IMR-90 (cell line): ENCODE measurements around the gene RNU2-1. TPM values are rescaled to one million over a fixed set of nuclear protein-coding genes. Genes with fewer than 3 reads are reported as not detected.
"Not testable (repeated sequence)": the region's sequence is repeated elsewhere in the genome, so short reads cannot be mapped to it uniquely, and the experiment has no call there.

Experiments used
- ATAC-seq: fragments of 200-7000 bp; cut with Tn5 transposase; 2 replicates; pipeline ENCODE4 v1.9.1; 2020; ENCODE audit warnings: low read depth, mild to moderate bottlenecking, moderate library complexity
- BruUV-seq: library from RNA; stranded (reverse); fragments of 400-500 nt; replicated peaks from 2 replicates; lab custom pipeline; 2021; lab: Mats Ljungman, UMichigan
- CTCF ChIA-PET: fragments of 300-600 bp; formaldehyde crosslinking; extraction: SDS; loops from one replicate; lab custom pipeline; 2021; ENCODE audit warnings: antibody characterized with exemption; lab: Yijun Ruan, JAX
- POLR2A ChIA-PET: fragments of 300-600 bp; sonication (Branson Sonifier 250); formaldehyde crosslinking; loops from one replicate; lab custom pipeline; 2022; ENCODE audit warnings: antibody characterized with exemption; ENCODE audit not compliant: unreplicated experiment; lab: Charles Lee
- DNase-seq: peaks from one replicate; pipeline ENCODE4 v3.0.0; 2013
- H2AFZ ChIP-seq: replicated peaks from 2 replicates; pipeline ENCODE3; 2013; ENCODE audit warnings: low read length, mild to moderate bottlenecking; ENCODE audit not compliant: poor library complexity
- H2AK5ac ChIP-seq: 2 replicates; pipeline ENCODE4 v1.6.1; 2013; ENCODE audit warnings: low read depth, low read length, inconsistent platforms
- H2AK9ac ChIP-seq: replicated peaks from 2 replicates; pipeline ENCODE3; 2013; ENCODE audit warnings: mild to moderate bottlenecking, low read depth, low read length, moderate library complexity; ENCODE audit not compliant: poor library complexity
- H2BK120ac ChIP-seq: 2 replicates; pipeline ENCODE4 v1.6.1; 2013; ENCODE audit warnings: low read depth, low read length, inconsistent platforms
- H2BK15ac ChIP-seq: 3 replicates; pipeline ENCODE4 v1.6.1; 2013; ENCODE audit warnings: low read depth, low read length, inconsistent platforms
- H2BK20ac ChIP-seq: 2 replicates; pipeline ENCODE4 v1.6.1; 2013; ENCODE audit warnings: low read depth, mild to moderate bottlenecking, inconsistent platforms, low read length, moderate library complexity
- H2BK5ac ChIP-seq: 2 replicates; pipeline ENCODE4 v1.6.1; 2013; ENCODE audit warnings: mild to moderate bottlenecking, low read depth, low read length, inconsistent platforms; ENCODE audit not compliant: poor library complexity, severe bottlenecking
- H3K14ac ChIP-seq: replicated peaks from 2 replicates; pipeline ENCODE4 v1.6.1; 2013; ENCODE audit warnings: low read depth, low read length, inconsistent platforms
- H3K18ac ChIP-seq: 2 replicates; pipeline ENCODE4 v1.6.1; 2013; ENCODE audit warnings: low read depth, low read length, control low read depth
- H3K23ac ChIP-seq: 2 replicates; pipeline ENCODE4 v1.6.1; 2013; ENCODE audit warnings: low read depth, low read length, inconsistent platforms
- H3K27ac ChIP-seq: 2 replicates; pipeline ENCODE4 v1.5.1; 2013; ENCODE audit warnings: mild to moderate bottlenecking, control low read depth, low read length; ENCODE audit not compliant: insufficient read depth
- H3K27me3 ChIP-seq: 2 replicates; pipeline ENCODE4 v1.6.1; 2013; ENCODE audit warnings: low read length; ENCODE audit not compliant: control insufficient read depth, insufficient read depth
- H3K36me3 ChIP-seq: 2 replicates; pipeline ENCODE4 v1.6.1; 2013; ENCODE audit warnings: low read length, mixed read lengths; ENCODE audit not compliant: control insufficient read depth, insufficient read depth
- H3K4ac ChIP-seq: 2 replicates; pipeline ENCODE4 v1.6.1; 2013; ENCODE audit warnings: low read depth, low read length, inconsistent platforms
- H3K4me1 ChIP-seq: 2 replicates; pipeline ENCODE4 v1.6.1; 2013; ENCODE audit warnings: low read length, mixed read lengths; ENCODE audit not compliant: control insufficient read depth, insufficient read depth
- H3K4me2 ChIP-seq: 2 replicates; pipeline ENCODE4 v1.6.1; 2013; ENCODE audit warnings: low read depth, mild to moderate bottlenecking, control low read depth, low read length, moderate library complexity
- H3K4me3 ChIP-seq: 2 replicates; pipeline ENCODE4 v1.5.1; 2013; ENCODE audit warnings: low read depth, mild to moderate bottlenecking, control low read depth, low read length, moderate library complexity; ENCODE audit not compliant: insufficient read depth
- H3K56ac ChIP-seq: 2 replicates; pipeline ENCODE4 v1.6.1; 2013; ENCODE audit warnings: low read length, inconsistent platforms; ENCODE audit not compliant: insufficient read depth; ENCODE audit errors: extremely low read depth
- H3K79me1 ChIP-seq, 2 experiments: 2 replicates each; pipeline ENCODE4 v1.6.1; 2013; ENCODE audit warnings: low read length in 2 of 2, inconsistent platforms in 1 of 2, low read depth in 1 of 2
- H3K9ac ChIP-seq: 2 replicates; pipeline ENCODE4 v1.6.1; 2013; ENCODE audit warnings: low read depth, low read length, control low read depth
- H3K9me1 ChIP-seq: 2 replicates; pipeline ENCODE4 v1.6.1; 2013; ENCODE audit warnings: low read length, inconsistent platforms; ENCODE audit not compliant: insufficient read depth
- H3K9me3 ChIP-seq: 2 replicates; pipeline ENCODE4 v1.6.1; 2013; ENCODE audit warnings: low read length; ENCODE audit not compliant: control insufficient read depth, insufficient read depth
- H4K20me1 ChIP-seq: 2 replicates; pipeline ENCODE4 v1.6.1; 2013; ENCODE audit warnings: low read length, inconsistent platforms; ENCODE audit not compliant: insufficient read depth
- H4K5ac ChIP-seq: 2 replicates; pipeline ENCODE4 v1.6.1; 2013; ENCODE audit warnings: mild to moderate bottlenecking, low read depth, low read length, control low read depth
- H4K8ac ChIP-seq, 2 experiments: 2 replicates each; pipeline ENCODE4 v1.6.1; 2013; ENCODE audit warnings: low read depth in 2 of 2, low read length in 2 of 2, control low read depth in 1 of 2, inconsistent platforms in 1 of 2
- H4K91ac ChIP-seq: 2 replicates; pipeline ENCODE4 v1.6.1; 2013; ENCODE audit warnings: low read depth, low read length, inconsistent platforms; ENCODE audit not compliant: insufficient read depth
- WGBS, 2 experiments: methylation state at CpG; one replicate each; pipeline versions ENCODE4 v1.1.5 to v1.1.7; 2013; ENCODE audit warnings: missing lambda C conversion rate in 2 of 2; ENCODE audit not compliant: insufficient read length in 1 of 2; ENCODE audit errors: extremely low coverage in 2 of 2; 5-methylcytosine and 5-hydroxymethylcytosine counted together
- dilution Hi-C: fragments of 300-500 bp; cut with HindIII; formaldehyde crosslinking; loops from one replicate; pipeline ENCODE4 v1.14.3; 2018; ENCODE audit warnings: low sequenced_read_pairs; ENCODE audit not compliant: unreplicated experiment
- in situ Hi-C: fragments of 300-500 bp; cut with MboI; formaldehyde crosslinking; loops from 3 replicates; pipeline ENCODE4 v1.14.3; 2019; ENCODE audit warnings: low sequenced_read_pairs, inconsistent platforms, mixed read lengths
- intact Hi-C: fragments of 100-400 bp; cut with micrococcal nuclease; formaldehyde crosslinking; loops from 2 replicates; pipeline ENCODE4 v1.10.0; 2022
- polyA plus RNA-seq, 3 experiments: library from polyadenylated mRNA; depleted of rRNA; stranded (reverse); fragments of >200 nt; gene quantifications; 2 replicates each; pipeline ENCODE4 v1.2.3, GENCODE V29; 2012; ENCODE audit warnings: low replicate concordance in 1 of 3
- total RNA-seq: library from RNA; depleted of rRNA; stranded (reverse); fragments of >200 nt; gene quantifications from 2 replicates; pipeline ENCODE4 v1.2.3, GENCODE V29; 2012

RNU2-1 gene
- total and polyA plus RNA-seq, 2 of the 4 experiments (the other 2 are of a cell fraction) = not detected

GRCh38 chr17:43272483-43272882 lies 38.7 kb upstream of the RNU2-1 start:
- no CpG with 5 or more reads among the region's 12 CpGs for WGBS, 2 experiments
- CTCF ChIA-PET, H3K4me3 ChIP-seq, H3K79me1 ChIP-seq, H2BK15ac ChIP-seq, H3K23ac ChIP-seq, H2BK20ac ChIP-seq, H4K91ac ChIP-seq, H3K14ac ChIP-seq, H3K4ac ChIP-seq, H3K9me3 ChIP-seq, H2AFZ ChIP-seq, H4K8ac ChIP-seq, H3K36me3 ChIP-seq, H2BK120ac ChIP-seq, H4K20me1 ChIP-seq, intact Hi-C loops, in situ Hi-C loops, H3K18ac ChIP-seq, H3K4me1 ChIP-seq, H2AK5ac ChIP-seq, dilution Hi-C loops, H3K4me2 ChIP-seq, H4K5ac ChIP-seq, H3K27me3 ChIP-seq, H3K27ac ChIP-seq, H3K9me1 ChIP-seq, POLR2A ChIA-PET, H2AK9ac ChIP-seq, H2BK5ac ChIP-seq, BruUV-seq, H3K56ac ChIP-seq, DNase-seq, H3K9ac ChIP-seq, ATAC-seq: not testable (repeated sequence)

- BruUV-seq, H3K27me3 ChIP-seq, H3K9ac ChIP-seq, H2BK5ac ChIP-seq, H3K4me2 ChIP-seq, H2BK120ac ChIP-seq, H3K9me1 ChIP-seq, DNase-seq, POLR2A ChIA-PET, H3K4me1 ChIP-seq, H3K56ac ChIP-seq, H2BK15ac ChIP-seq, H3K18ac ChIP-seq, H3K9me3 ChIP-seq, H4K8ac ChIP-seq, in situ Hi-C loops, H3K23ac ChIP-seq, dilution Hi-C loops, H4K91ac ChIP-seq, intact Hi-C loops, H2AFZ ChIP-seq, H2BK20ac ChIP-seq, H3K79me1 ChIP-seq, H3K4ac ChIP-seq, H4K20me1 ChIP-seq, CTCF ChIA-PET, H3K36me3 ChIP-seq, H3K14ac ChIP-seq, H2AK5ac ChIP-seq, H4K5ac ChIP-seq, H3K4me3 ChIP-seq, H3K27ac ChIP-seq, ATAC-seq, H2AK9ac ChIP-seq: not testable (repeated sequence)
- WGBS, 2 experiments = no CpG with 5 or more reads among the region's 43 CpGs
Measured at GRCh38 chr17:43270552-43271504, 37.1 kb upstream of the RNU2-1 start.
